GM12878 (cell line): ENCODE measurements around the gene RPL37A. TPM values are rescaled to one million over a fixed set of nuclear protein-coding genes. Genes with fewer than 3 reads are reported as not detected.

Experiments
- ATAC-seq: fragments of 200-7000 bp; cut with Tn5 transposase; 3 replicates; pipeline ENCODE4 v1.9.1; 2020; ENCODE audit warnings: mild to moderate bottlenecking, moderate library complexity
- BruUV-seq: library from RNA; stranded (reverse); fragments of 400-500 nt; replicated peaks from 2 replicates; lab custom pipeline; 2021; lab: Mats Ljungman, UMichigan
- CTCF ChIA-PET: fragments of 300-600 bp; sonication (Branson Sonifier 250); formaldehyde crosslinking; extraction: SDS; loops from one replicate; lab custom pipeline; 2021; ENCODE audit warnings: inconsistent platforms; lab: Yijun Ruan, JAX
- POLR2A ChIA-PET: fragments of 350-600 bp; formaldehyde crosslinking; extraction: SDS; loops from one replicate; lab custom pipeline; 2021; ENCODE audit warnings: inconsistent platforms; lab: Charles Lee
- RAD21 ChIA-PET: fragments of 300-600 bp; sonication (Branson Sonifier 250); formaldehyde crosslinking; loops from one replicate; lab custom pipeline; 2023; ENCODE audit warnings: antibody characterized with exemption; ENCODE audit not compliant: unreplicated experiment; lab: Charles Lee
- SMC1A ChIA-PET: fragments of 300-600 bp; sonication (Branson Sonifier 250); formaldehyde crosslinking; loops from one replicate; lab custom pipeline; 2023; ENCODE audit not compliant: unreplicated experiment, uncharacterized antibody; lab: Charles Lee
- DNase-seq: peaks from one replicate; pipeline ENCODE4 v3.0.0-alpha.2; 2011; ENCODE audit warnings: low read depth, low spot score
- FAIRE-seq: peaks from 3 replicates; lab custom pipeline; 2011; peaks lifted over from hg19 to GRCh38; lab: Jason Lieb, UNC
- H2AFZ ChIP-seq: 2 replicates; pipeline ENCODE4 v1.6.0; 2011; ENCODE audit warnings: low read depth, low read length, control low read depth; ENCODE audit not compliant: control insufficient read depth
- H3K27ac ChIP-seq: 2 replicates; pipeline ENCODE4 v1.5.1; 2011; ENCODE audit warnings: control low read depth; ENCODE audit not compliant: control insufficient read depth, insufficient read depth
- H3K27me3 ChIP-seq, 2 experiments: replicated peaks in 1 of 2; 2 replicates each; pipeline versions ENCODE4 v1.6.0 to v1.6.1; 2011; ENCODE audit warnings: low read length in 1 of 2; ENCODE audit not compliant: control insufficient read depth in 2 of 2, insufficient read depth in 2 of 2
- H3K36me3 ChIP-seq, 2 experiments: 2 replicates each; pipeline ENCODE4 v1.5.1; 2011; ENCODE audit warnings: low read length in 1 of 2; ENCODE audit not compliant: control insufficient read depth in 2 of 2, insufficient read depth in 2 of 2
- H3K4me1 ChIP-seq: 2 replicates; pipeline ENCODE4 v1.6.1; 2011; ENCODE audit warnings: mild to moderate bottlenecking, low read length, moderate library complexity, mixed read lengths; ENCODE audit not compliant: control insufficient read depth, insufficient read depth
- H3K4me2 ChIP-seq: 2 replicates; pipeline ENCODE4 v1.6.0; 2011; ENCODE audit warnings: control low read depth; ENCODE audit not compliant: control insufficient read depth, insufficient read depth
- H3K4me3 ChIP-seq: fragments of 200-600 bp; sonication (generic); 2 replicates; pipeline ENCODE4 v1.5.1; 2016
- H3K79me2 ChIP-seq: 2 replicates; pipeline ENCODE4 v1.6.0; 2011; ENCODE audit warnings: low read length; ENCODE audit not compliant: control insufficient read depth, insufficient read depth
- H3K9ac ChIP-seq: 2 replicates; pipeline ENCODE4 v1.8.0; 2011; ENCODE audit warnings: low read length, control low read depth, mixed read lengths; ENCODE audit not compliant: control insufficient read depth, insufficient read depth
- H3K9me3 ChIP-seq: replicated peaks from 3 replicates; pipeline ENCODE4 v1.5.1; 2011; ENCODE audit warnings: mild to moderate bottlenecking, low read length; ENCODE audit not compliant: control insufficient read depth, insufficient read depth
- H4K20me1 ChIP-seq: 2 replicates; pipeline ENCODE4 v1.6.0; 2011; ENCODE audit not compliant: control insufficient read depth, insufficient read depth
- CBX5 ChIP-seq: sonication (generic); IDR thresholded peaks from 2 replicates; pipeline ENCODE4 v1.6.1; 2016; ENCODE audit warnings: low read depth, moderate library complexity, mild to moderate bottlenecking, inconsistent platforms
- EED ChIP-seq: sonication (generic); IDR thresholded peaks from 2 replicates; pipeline ENCODE4 v1.6.1; 2016; ENCODE audit warnings: antibody characterized with exemption, low read depth
- ELK1 ChIP-seq: IDR thresholded peaks from 2 replicates; pipeline ENCODE4 v1.6.1; 2012; ENCODE audit warnings: low read depth, low read length, improper control_type of control experiment
- GATAD2B ChIP-seq: fragments of 450-650 bp; conservative IDR thresholded peaks from 2 replicates; pipeline ENCODE4 v1.6.1; 2017; ENCODE audit warnings: low read depth, mild to moderate bottlenecking, moderate library complexity
- IKZF2 ChIP-seq, 2 experiments: fragments of 450-650 bp; IDR thresholded peaks; 2 replicates each; pipeline ENCODE4 v1.6.1; 2017; ENCODE audit warnings: mild to moderate bottlenecking in 2 of 2, moderate library complexity in 2 of 2
- MYC ChIP-seq: IDR thresholded peaks from 2 replicates; pipeline ENCODE4 v1.6.1; 2011; ENCODE audit warnings: mild to moderate bottlenecking, low read length, moderate library complexity, inconsistent platforms; ENCODE audit not compliant: insufficient read depth, insufficient replicate concordance, insufficient read length, severe bottlenecking
- NFYA ChIP-seq: IDR thresholded peaks from 2 replicates; pipeline ENCODE4 v1.6.1; 2011; ENCODE audit warnings: low read depth, mild to moderate bottlenecking, low read length, improper control_type of control experiment, borderline replicate concordance
- NR2C2 ChIP-seq: IDR thresholded peaks from 2 replicates; pipeline ENCODE4 v1.6.1; 2011; ENCODE audit warnings: borderline replicate concordance, low read depth; ENCODE audit not compliant: control insufficient read depth, insufficient read length
- POLR2A ChIP-seq: IDR thresholded peaks from 2 replicates; pipeline ENCODE4 v1.6.1; 2011; ENCODE audit warnings: low read depth, mild to moderate bottlenecking, low read length
- POLR2AphosphoS5 ChIP-seq: IDR thresholded peaks from 2 replicates; pipeline ENCODE4 v1.6.1; 2011; ENCODE audit warnings: mild to moderate bottlenecking, low read length, inconsistent platforms
- RB1 ChIP-seq: fragments of 450-650 bp; formaldehyde crosslinking; IDR thresholded peaks from 2 replicates; pipeline ENCODE4 v1.6.1; 2017; ENCODE audit warnings: mild to moderate bottlenecking, borderline replicate concordance
- ZBTB11 ChIP-seq: fragments of 450-650 bp; formaldehyde crosslinking; IDR thresholded peaks from 2 replicates; pipeline ENCODE4 v1.5.0; 2022; ENCODE audit warnings: mild to moderate bottlenecking, missing genetic modification characterization
- ZBTB33 ChIP-seq: fragments of 450-650 bp; IDR thresholded peaks from 2 replicates; pipeline ENCODE4 v1.6.1; 2017; ENCODE audit warnings: mild to moderate bottlenecking
- ZNF217 ChIP-seq: fragments of 450-650 bp; IDR thresholded peaks from 2 replicates; pipeline ENCODE4 v1.6.1; 2017; ENCODE audit warnings: antibody characterized with exemption, mild to moderate bottlenecking
- ZNF274 ChIP-seq: IDR thresholded peaks from one replicate; pipeline ENCODE4 v1.8.0; 2011; ENCODE audit not compliant: insufficient read length, insufficient read depth
- WGBS: methylation state at CpG from one replicate; pipeline ENCODE4 v1.1.6; 2016; ENCODE audit warnings: low lambda C conversion rate; ENCODE audit not compliant: insufficient replicate concordance, insufficient coverage; ENCODE audit errors: missing lambda C conversion rate; 5-methylcytosine and 5-hydroxymethylcytosine counted together
- in situ Hi-C: fragments of 300-500 bp; cut with MboI; formaldehyde crosslinking; loops from 9 replicates; pipeline ENCODE4 v1.14.3; 2018; ENCODE audit warnings: mixed read lengths
- intact Hi-C: fragments of 100-400 bp; cut with micrococcal nuclease; formaldehyde crosslinking; loops from one replicate; pipeline ENCODE4 v1.14.2; 2022; ENCODE audit not compliant: unreplicated experiment
- polyA plus RNA-seq, 11 experiments: library from polyadenylated mRNA; depleted of rRNA in 4 of 11; unstranded in 6 of 11; stranded (reverse) in 5 of 11; fragments of >200 nt; fragmentation: Nextera tagmentation in 4 of 11; fragmentation: Illumina TruSeq in 1 of 11; extraction: Ambion mirVana in 4 of 11; extraction: Trizol in 1 of 11; gene quantifications; 1 replicate in 1 of 11; 2 replicates in 10 of 11; pipeline versions ENCODE4 v1.2.1 to v1.2.3, GENCODE V29; 2011 to 2016; ENCODE audit warnings: inconsistent platforms in 2 of 11, missing spikeins in 2 of 11, low read depth in 1 of 11
- total RNA-seq, 4 experiments: library from RNA; depleted of rRNA in 3 of 4; stranded (reverse); fragments of >200 nt in 3 of 4; fragmentation: Illumina TruSeq in 1 of 4; extraction: Trizol in 1 of 4; gene quantifications; 2 replicates each; pipeline versions ENCODE4 v1.2.1 to v1.2.3, GENCODE V29; 2013 to 2021
- TF ChIP-seq, protein P1 (sequence below): IDR thresholded peaks from 2 replicates; pipeline ENCODE4 v1.6.1; 2011; ENCODE audit warnings: low read depth, mild to moderate bottlenecking, low read length, moderate library complexity, borderline replicate concordance; ENCODE audit errors: extremely low read depth

RPL37A gene
- total and polyA plus RNA-seq, 10 of the 15 experiments (the other 5 are each of a cell fraction or from before 2014, with no cell fraction given) = 2,847 to 6,854 (median 5,110) TPM

GRCh38 chr2:216522892-216523502 lies 24.4 kb downstream of the RPL37A start:
- ChIA-PET CTCF (interaction anchor here (0.9 to 15.8 kb wide), 3 partner anchors 35 to 142 kb away, joined by 3 to 475 read pairs (median 4); no protein-coding TSS in a partner anchor), POLR2A (interaction anchor here (0.7 kb wide), 1 partner anchor 66 kb away, joined by 4 read pairs; no protein-coding TSS in a partner anchor), SMC1A (interaction anchor here (10.2 kb wide), 1 partner anchor 141 kb away, joined by 226 read pairs; no protein-coding TSS in a partner anchor), RAD21 (interaction anchor here (12.8 kb wide), 1 partner anchor 140 kb away, joined by 239 read pairs; no protein-coding TSS in a partner anchor)
- Histone ChIP-seq H4K20me1 (no peaks in the 10 kb centered on the region), H3K36me3 (no peaks in the 10 kb centered on the region), H3K9me3 (no peaks in the 10 kb centered on the region), H3K4me2 (no peak overlapping the region), H2AFZ (no peak overlapping the region), H3K9ac (no peak overlapping the region), H3K27ac (no peak overlapping the region), H3K27me3 (no peaks in the 10 kb centered on the region), H3K4me1 (no peaks in the 10 kb centered on the region), H3K4me3 (no peak overlapping the region), H3K79me2 (no peaks in the 10 kb centered on the region)
- no peak for DNase-seq
- intact Hi-C loops (no loop called here), in situ Hi-C loops (no loop called here)
- no peak for ATAC-seq
- BruUV-seq = no TSS peak
- FAIRE-seq = no peak
- 63% methylated on average over 1 of the region's 1 CpG for WGBS
- TF ChIP-seq NFYA (no peak), CBX5 (no peak), IKZF2 (IDR thresholded peaks at IDR 0.05) (no peak), GATAD2B (no peak), EED (no peak), ELK1 (no peak), RB1 (no peak), ZNF274 (no peak), ZBTB11 (CRISPR knock-in tag) (no peak), POLR2AphosphoS5 (no peak), POLR2A (no peak), NR2C2 (no peak), ZNF217 (no peak), ZBTB33 (no peak), MYC (no peak)
- TF ChIP-seq, protein P1, sequence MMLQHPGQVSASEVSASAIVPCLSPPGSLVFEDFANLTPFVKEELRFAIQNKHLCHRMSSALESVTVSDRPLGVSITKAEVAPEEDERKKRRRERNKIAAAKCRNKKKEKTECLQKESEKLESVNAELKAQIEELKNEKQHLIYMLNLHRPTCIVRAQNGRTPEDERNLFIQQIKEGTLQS = no peak
